ENCODE results near the gene PHLDB1. TPM values are rescaled to one million over a fixed set of nuclear protein-coding genes. Genes with fewer than 3 reads are reported as not detected.
A peak's percentile ranks its signal among the peaks of the same experiment; 100 is the strongest.

Gene PHLDB1
- total and polyA plus RNA-seq, 7 experiments from 2014 or later, result 0.39 to 4.9 (median 2.0) TPM

DNA sequence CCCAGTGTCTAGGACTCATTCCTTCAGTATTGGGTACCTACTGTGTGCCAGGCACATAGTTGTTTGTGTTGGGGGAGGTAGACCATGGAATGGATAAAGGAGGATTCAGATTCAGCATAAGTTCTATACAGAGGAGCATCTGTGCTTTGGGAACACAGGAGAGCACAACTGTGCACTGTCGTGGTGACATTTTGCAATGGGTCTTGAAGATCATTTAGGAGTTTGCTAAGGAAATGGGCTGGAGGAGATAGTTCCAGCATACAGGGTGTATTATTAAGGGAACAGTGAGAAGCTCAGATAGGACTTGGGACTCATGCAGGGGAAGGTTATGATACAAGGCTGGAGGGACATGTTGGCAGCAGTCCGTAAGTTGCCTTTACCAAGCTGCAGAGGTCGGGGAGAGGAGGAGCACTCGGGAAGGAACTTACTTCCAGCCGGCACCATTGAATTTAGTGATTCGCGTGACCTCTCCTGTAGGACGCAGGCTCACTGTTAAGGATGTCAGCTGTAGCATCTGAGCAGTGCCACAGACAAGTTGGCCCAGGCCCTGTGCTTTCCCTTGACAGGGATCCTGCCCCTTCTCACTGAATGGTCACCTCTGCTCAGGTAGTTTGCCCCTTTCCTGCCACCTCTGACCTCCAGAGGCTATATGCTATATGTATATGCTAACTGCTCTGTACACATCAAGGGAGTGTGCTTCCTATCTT, 46.4 kb downstream of the PHLDB1 start:
- H3K4me3 Mint-ChIP-seq, result no peak overlapping the region
- ATAC-seq (no peak), DNase-seq (no peak)
- no peaks in the 10 kb centered on the region for H3K36me3 Mint-ChIP-seq
- no peaks in the 10 kb centered on the region for H3K27me3 ChIP-seq (ENCODE audit: control insufficient read depth in 2 of 2, insufficient read depth in 2 of 2, low read length in 2 of 2)
- no peak overlapping the region for H3K4me3 ChIP-seq (ENCODE audit: low read length)
- no peaks in the 10 kb centered on the region for H3K36me3 ChIP-seq (ENCODE audit: control insufficient read depth in 2 of 3, insufficient read depth in 3 of 3, low read length in 3 of 3)
- no peak overlapping the region for H3K27ac ChIP-seq (ENCODE audit: low read depth, low read length)
- no peaks in the 10 kb centered on the region for H3K27me3 Mint-ChIP-seq
- peaks cover 6 to 18% (median 11%) of the 10 kb centered on the region in 7 donors for H3K4me1 Mint-ChIP-seq
- ChIA-PET POLR2A (no interaction called here), CTCF (no interaction called here)
- no peak overlapping the region for H3K27ac Mint-ChIP-seq
- no peaks in the 10 kb centered on the region for H3K9me3 ChIP-seq (ENCODE audit: control insufficient read depth in 2 of 3, low read length in 3 of 3)
- H3K9me3 Mint-ChIP-seq, result no peaks in the 10 kb centered on the region
- intact Hi-C loops (cut with micrococcal nuclease), result no loop called here
- no peaks in the 10 kb centered on the region for H3K4me1 ChIP-seq (ENCODE audit: control insufficient read depth in 2 of 2, insufficient read depth in 2 of 2, low read length in 2 of 2)

DNA sequence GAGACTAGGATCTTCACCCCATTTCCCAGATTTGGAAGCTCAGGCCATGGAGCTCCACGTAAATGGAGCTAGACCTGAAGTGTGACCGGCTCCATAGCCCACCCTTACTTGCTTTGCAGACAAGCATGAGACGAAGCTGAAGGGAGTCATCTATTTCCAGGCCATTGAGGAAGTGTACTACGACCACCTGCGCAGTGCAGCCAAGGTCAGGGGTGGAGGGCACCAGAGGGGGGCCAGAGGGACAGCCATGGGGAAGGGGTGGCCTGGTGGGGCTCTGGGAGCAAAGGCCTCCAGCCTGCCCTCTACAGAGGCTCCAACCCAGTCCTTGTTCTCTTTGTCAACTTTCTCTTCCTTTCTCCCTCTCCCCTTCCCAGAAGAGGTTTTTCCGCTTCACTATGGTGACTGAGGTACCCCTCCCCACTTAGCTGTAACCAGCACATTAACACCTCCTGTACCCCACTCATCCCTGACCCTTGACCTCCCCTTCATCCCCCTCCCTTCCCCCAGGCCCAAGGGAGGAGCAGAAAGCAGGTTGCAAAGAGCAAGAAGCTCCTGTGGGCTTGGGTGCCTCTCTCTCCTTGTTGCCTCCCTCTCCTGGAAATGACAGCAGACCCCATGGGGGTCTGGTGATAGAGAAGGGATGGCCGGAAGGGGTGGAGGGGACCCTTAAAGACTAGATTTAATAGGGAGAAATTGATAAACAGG, 48.2 kb downstream of the PHLDB1 start:
- Mint-ChIP-seq H3K27me3 (no peaks in the 10 kb centered on the region), H3K27ac (no peak overlapping the region), H3K4me1 (peaks cover 6 to 23% (median 18%) of the 10 kb centered on the region in 7 donors), H3K36me3 (no peaks in the 10 kb centered on the region), H3K4me3 (no peak overlapping the region), H3K9me3 (no peaks in the 10 kb centered on the region)
- intact Hi-C loops (cut with micrococcal nuclease), result loop anchor here in 1 of 2 donors (5.0 kb wide), 1 partner anchor 43 kb away; no protein-coding TSS in a partner anchor
- ATAC-seq, result no peak
- peaks cover 0 to 7% of the 10 kb centered on the region in 2 donors for H3K4me1 ChIP-seq (ENCODE audit: control insufficient read depth in 2 of 2, insufficient read depth in 2 of 2, low read length in 2 of 2)
- H3K36me3 ChIP-seq (ENCODE audit: control insufficient read depth in 2 of 3, insufficient read depth in 3 of 3, low read length in 3 of 3), result no peaks in the 10 kb centered on the region
- no peaks in the 10 kb centered on the region for H3K27me3 ChIP-seq (ENCODE audit: control insufficient read depth in 2 of 2, insufficient read depth in 2 of 2, low read length in 2 of 2)
- H3K4me3 ChIP-seq (ENCODE audit: low read length), result no peak overlapping the region
- no peaks in the 10 kb centered on the region for H3K9me3 ChIP-seq (ENCODE audit: control insufficient read depth in 2 of 3, low read length in 3 of 3)
- H3K27ac ChIP-seq (ENCODE audit: low read depth, low read length), result no peak overlapping the region
- ChIA-PET POLR2A (no interaction called here), CTCF (interaction anchor here (0.6 kb wide), 1 partner anchor 279 kb away, joined by 3 read pairs; no protein-coding TSS in a partner anchor)
- no peak for DNase-seq

DNA sequence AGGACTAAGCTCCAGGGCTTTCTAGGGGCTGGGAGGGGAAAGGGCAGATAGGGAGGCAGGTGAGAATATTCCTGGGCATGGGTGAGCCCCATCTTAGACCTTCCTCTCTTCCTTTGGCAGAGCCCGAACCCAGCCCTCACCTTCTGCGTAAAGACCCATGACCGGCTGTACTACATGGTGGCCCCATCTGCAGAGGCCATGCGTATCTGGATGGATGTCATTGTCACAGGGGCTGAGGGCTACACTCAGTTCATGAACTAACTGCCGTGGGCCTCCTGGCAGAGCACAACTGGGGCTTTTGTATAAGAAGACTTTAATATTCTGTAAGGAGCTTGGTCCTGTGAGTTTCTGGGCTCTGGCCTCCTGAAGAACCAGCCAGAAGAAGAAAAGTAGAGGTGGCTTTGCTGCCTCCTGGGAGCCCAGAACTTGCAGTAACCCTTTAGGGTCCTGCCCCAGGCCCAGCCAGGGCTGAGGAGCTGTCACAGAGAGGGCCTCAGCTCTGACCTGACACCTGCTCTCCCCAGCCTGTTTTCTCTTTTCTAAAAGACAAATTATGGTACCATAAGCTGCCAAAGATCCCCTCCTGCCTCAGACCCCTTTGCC, 49.2 kb downstream of the PHLDB1 start:
- POLR2A ChIA-PET, result interaction anchor here (0.8 kb wide), 1 partner anchor 134 kb away, joined by 3 read pairs; the partner anchor contains the start of gene DDX6
- Histone ChIP-seq H3K4me1 (ENCODE audit: control insufficient read depth in 2 of 2, insufficient read depth in 2 of 2, low read length in 2 of 2) (peaks cover 0 to 7% of the 10 kb centered on the region in 2 donors), H3K4me3 (ENCODE audit: low read length) (no peak overlapping the region), H3K9me3 (ENCODE audit: control insufficient read depth in 2 of 3, low read length in 3 of 3) (no peaks in the 10 kb centered on the region), H3K27ac (ENCODE audit: low read depth, low read length) (no peak overlapping the region), H3K27me3 (ENCODE audit: control insufficient read depth in 2 of 2, insufficient read depth in 2 of 2, low read length in 2 of 2) (no peaks in the 10 kb centered on the region), H3K36me3 (ENCODE audit: control insufficient read depth in 2 of 3, insufficient read depth in 3 of 3, low read length in 3 of 3) (no peaks in the 10 kb centered on the region)
- Mint-ChIP-seq H3K27ac (peak overlapping the region in 1 of 9 donors; percentile 1), H3K4me3 (no peak overlapping the region), H3K9me3 (no peaks in the 10 kb centered on the region), H3K4me1 (peaks cover 6 to 23% (median 18%) of the 10 kb centered on the region in 7 donors), H3K27me3 (no peaks in the 10 kb centered on the region), H3K36me3 (no peaks in the 10 kb centered on the region)
- DNase-seq (no peak), ATAC-seq (no peak)
- CTCF ChIA-PET, result interaction anchor here (0.9 kb wide), 1 partner anchor 10 kb away, joined by 3 read pairs; no protein-coding TSS in a partner anchor
- intact Hi-C loops (cut with micrococcal nuclease), result loop anchor here in 1 of 2 donors (5.0 kb wide), 1 partner anchor 44 kb away; no protein-coding TSS in a partner anchor

DNA sequence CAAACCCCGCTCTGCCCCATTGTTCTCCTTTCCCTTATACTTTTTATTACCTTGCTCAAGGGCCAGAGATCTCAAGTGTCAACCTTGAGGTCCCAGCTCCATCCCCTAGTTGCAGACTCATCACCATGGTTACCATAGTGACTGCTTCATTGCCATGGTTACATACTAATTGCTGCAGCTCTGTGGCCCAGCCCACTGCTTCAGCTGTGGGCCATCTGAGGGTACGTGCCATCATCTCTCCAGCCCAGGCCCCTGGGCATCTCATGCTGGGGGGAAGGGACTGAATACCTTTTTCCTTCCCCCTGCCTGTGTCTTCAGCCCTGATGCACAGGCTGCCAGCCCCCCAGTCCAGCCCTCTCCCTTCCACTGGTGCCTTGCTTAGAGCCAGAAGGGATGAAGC, 49.8 kb downstream of the PHLDB1 start:
- no peak overlapping the region for H3K4me3 ChIP-seq (ENCODE audit: low read length)
- peaks cover 0 to 7% of the 10 kb centered on the region in 2 donors for H3K4me1 ChIP-seq (ENCODE audit: control insufficient read depth in 2 of 2, insufficient read depth in 2 of 2, low read length in 2 of 2)
- Mint-ChIP-seq H3K9me3 (no peaks in the 10 kb centered on the region), H3K36me3 (no peaks in the 10 kb centered on the region), H3K4me3 (no peak overlapping the region), H3K4me1 (peaks cover 6 to 20% (median 14%) of the 10 kb centered on the region in 7 donors), H3K27me3 (no peaks in the 10 kb centered on the region), H3K27ac (peak overlapping the region in 1 of 9 donors; percentile 1)
- ChIA-PET CTCF (interaction anchor here (0.9 to 1.6 kb wide), 2 partner anchors 9 to 62 kb away, joined by 3 read pairs; no protein-coding TSS in a partner anchor), POLR2A (interaction anchor here (0.8 kb wide), 1 partner anchor 134 kb away, joined by 3 read pairs; the partner anchor contains the start of gene DDX6)
- no peak overlapping the region for H3K27ac ChIP-seq (ENCODE audit: low read depth, low read length)
- no peaks in the 10 kb centered on the region for H3K9me3 ChIP-seq (ENCODE audit: control insufficient read depth in 2 of 3, low read length in 3 of 3)
- intact Hi-C loops (cut with micrococcal nuclease), result loop anchor here in 1 of 2 donors (5.0 kb wide), 1 partner anchor 45 kb away; no protein-coding TSS in a partner anchor
- DNase-seq (no peak), ATAC-seq (no peak)
- H3K36me3 ChIP-seq (ENCODE audit: control insufficient read depth in 2 of 3, insufficient read depth in 3 of 3, low read length in 3 of 3), result no peaks in the 10 kb centered on the region
- H3K27me3 ChIP-seq (ENCODE audit: control insufficient read depth in 2 of 2, insufficient read depth in 2 of 2, low read length in 2 of 2), result no peaks in the 10 kb centered on the region

DNA sequence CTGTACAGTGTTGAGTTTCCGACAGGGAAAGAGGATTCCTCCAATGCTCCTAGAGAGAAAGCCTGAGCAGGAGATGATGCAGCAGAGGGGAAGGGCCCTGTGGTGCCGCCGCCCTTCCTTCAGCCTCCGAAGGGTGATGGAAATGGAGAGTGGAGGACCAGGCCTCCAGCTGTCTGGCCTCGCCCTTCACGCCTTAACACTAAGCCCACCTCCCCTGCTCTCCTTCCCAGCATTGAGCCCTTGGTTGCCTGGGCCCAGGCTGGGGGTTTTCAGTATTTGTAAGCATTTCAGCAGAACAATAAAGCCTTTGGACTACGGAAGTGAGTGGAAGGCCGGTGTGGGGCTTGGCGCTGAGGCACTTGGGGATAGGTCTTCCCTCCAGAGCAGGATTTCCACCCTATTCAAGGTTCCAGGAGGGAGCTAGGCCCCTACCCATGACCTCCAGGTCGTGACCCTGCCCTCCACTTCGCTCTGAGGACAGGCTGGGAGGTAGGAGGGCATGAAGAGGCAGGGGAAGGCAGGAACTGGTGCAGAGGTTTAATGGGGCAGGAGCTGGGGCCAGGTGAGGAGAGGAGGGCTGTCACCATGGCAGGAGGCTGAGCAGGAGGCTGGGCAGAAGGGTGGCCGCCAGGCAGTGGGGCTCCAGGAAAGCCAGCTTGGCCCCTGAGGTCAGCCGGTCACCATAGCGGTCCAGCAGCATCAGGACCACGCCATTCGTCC, 50.5 kb downstream of the PHLDB1 start:
- intact Hi-C loops (cut with micrococcal nuclease), result loop anchor here (2.0 to 5.0 kb wide), 3 partner anchors 31 to 47 kb away; no protein-coding TSS in a partner anchor
- ATAC-seq, result no peak

More for the DNA sequence above, 50.5 kb downstream of the PHLDB1 start:
- Mint-ChIP-seq H3K27me3 (no peaks in the 10 kb centered on the region), H3K4me3 (no peak overlapping the region), H3K27ac (peak overlapping the region in 1 of 9 donors; percentile 67), H3K9me3 (no peaks in the 10 kb centered on the region), H3K36me3 (no peaks in the 10 kb centered on the region), H3K4me1 (peaks cover 1 to 14% (median 8%) of the 10 kb centered on the region in 7 donors)
- no peak overlapping the region for H3K27ac ChIP-seq (ENCODE audit: low read depth, low read length)
- peaks cover 0 to 7% of the 10 kb centered on the region in 2 donors for H3K4me1 ChIP-seq (ENCODE audit: control insufficient read depth in 2 of 2, insufficient read depth in 2 of 2, low read length in 2 of 2)
- H3K4me3 ChIP-seq (ENCODE audit: low read length), result no peak overlapping the region
- H3K9me3 ChIP-seq (ENCODE audit: control insufficient read depth in 2 of 3, low read length in 3 of 3), result no peaks in the 10 kb centered on the region
- no peaks in the 10 kb centered on the region for H3K36me3 ChIP-seq (ENCODE audit: control insufficient read depth in 2 of 3, insufficient read depth in 3 of 3, low read length in 3 of 3)
- ChIA-PET POLR2A (no interaction called here), CTCF (interaction anchor here (0.8 to 1.6 kb wide), 3 partner anchors 9 to 118 kb away, joined by 3 to 4 read pairs (median 3); no protein-coding TSS in a partner anchor)
- DNase-seq, result no peak
- H3K27me3 ChIP-seq (ENCODE audit: control insufficient read depth in 2 of 2, insufficient read depth in 2 of 2, low read length in 2 of 2), result no peaks in the 10 kb centered on the region

All from naive thymus-derived CD4-positive, alpha-beta T cell (primary cell).